ENCODE results near the gene GALK2.

The GALK2 gene
- total RNA-seq: 32.5 to 38.8 reads per million in 2 donors

- DNase-seq: peak; percentile 36
Measured at GRCh38 chr15:49169880-49170597, at the start of gene GALK2. TSS of gene GALK2 (plus strand) at chr15:49170247. CDS start at chr15:49170323, 76 bp downstream.

- no peak for DNase-seq
Measured at GRCh38 chr15:49120832-49121231, 49.2 kb upstream of the GALK2 start.

- no peak for DNase-seq
Measured at GRCh38 chr15:49121901-49122300, 48.1 kb upstream of the GALK2 start.

- DNase-seq: no peak
Measured at GRCh38 chr15:49122541-49123062, 47.4 kb upstream of the GALK2 start.

- DNase-seq: no peak
Measured at GRCh38 chr15:49124371-49124770, 45.7 kb upstream of the GALK2 start.

- no peak for DNase-seq
Measured at GRCh38 chr15:49131403-49131802, 38.6 kb upstream of the GALK2 start.

GRCh38 chr15:49134683-49135341, 35.2 kb upstream of the GALK2 start:
- no peak for DNase-seq

GRCh38 chr15:49135342-49135857, 34.6 kb upstream of the GALK2 start:
- DNase-seq: no peak

- DNase-seq: no peak
Measured at GRCh38 chr15:49135911-49136310, 34.1 kb upstream of the GALK2 start.

- no peak for DNase-seq
Measured at GRCh38 chr15:49137861-49138260, 32.2 kb upstream of the GALK2 start.

GRCh38 chr15:49145651-49146609, 24.1 kb upstream of the GALK2 start:
- DNase-seq: no peak

- DNase-seq: no peak
Measured at GRCh38 chr15:49148298-49148697, 21.7 kb upstream of the GALK2 start.

- no peak for DNase-seq
Measured at GRCh38 chr15:49148727-49149126, 21.3 kb upstream of the GALK2 start.

- DNase-seq: no peak
Measured at GRCh38 chr15:49151831-49152230, 18.2 kb upstream of the GALK2 start.

GRCh38 chr15:49152552-49153312, 17.3 kb upstream of the GALK2 start:
- no peak for DNase-seq

- DNase-seq: no peak
Measured at GRCh38 chr15:49154359-49154758, 15.7 kb upstream of the GALK2 start.

- no peak for DNase-seq
Measured at GRCh38 chr15:49154799-49155109, 15.3 kb upstream of the GALK2 start.

GRCh38 chr15:49155110-49155833, 14.8 kb upstream of the GALK2 start, which contains the start of gene COPS2:
TSS of gene COPS2 (minus strand) at chr15:49155599. CDS start at chr15:49155578, 21 bp downstream.
- peak; percentile 26 for DNase-seq

- no peak for DNase-seq
Measured at GRCh38 chr15:49155834-49156627, 14.0 kb upstream of the GALK2 start.

- DNase-seq: no peak
Measured at GRCh38 chr15:49163678-49164077, 6.4 kb upstream of the GALK2 start.

Measured in activated gamma-delta T cell (primary cell).